Raji (cell line): Measurements from ENCODE around the gene C3orf70.

Experiments used
- POLR2A ChIP-seq: IDR thresholded peaks from 2 replicates; pipeline ENCODE4 v1.6.1; 2011; ENCODE audit warnings: low read depth, low read length, control low read depth; ENCODE audit not compliant: insufficient read depth

C3orf70 gene

GRCh38 chr3:185155678-185156077, 2.8 kb upstream of the C3orf70 start:
- no peak for TF ChIP-seq POLR2A

GRCh38 chr3:185153861-185154629, 1.2 kb upstream of the C3orf70 start:
- no peak for TF ChIP-seq POLR2A

- TF ChIP-seq POLR2A = no peak
These were observed 411 bp upstream of the C3orf70 start for GRCh38 chr3:185153171-185153771.

- TF ChIP-seq POLR2A = no peak
These were observed 873 bp downstream of the C3orf70 start for GRCh38 chr3:185151964-185152409.

- no peak for TF ChIP-seq POLR2A
These were observed 1.5 kb downstream of the C3orf70 start for GRCh38 chr3:185151101-185151963.

GRCh38 chr3:185150561-185150960, 2.3 kb downstream of the C3orf70 start:
- no peak for TF ChIP-seq POLR2A

GRCh38 chr3:185149591-185149990, 3.3 kb downstream of the C3orf70 start:
- TF ChIP-seq POLR2A = no peak

GRCh38 chr3:185145511-185145910, 7.3 kb downstream of the C3orf70 start:
- TF ChIP-seq POLR2A = no peak

GRCh38 chr3:185144784-185145183, 8.1 kb downstream of the C3orf70 start:
- TF ChIP-seq POLR2A = no peak

- TF ChIP-seq POLR2A = no peak
These were observed 15.0 kb downstream of the C3orf70 start for GRCh38 chr3:185137821-185138220.

GRCh38 chr3:185134509-185134908, 18.4 kb downstream of the C3orf70 start:
- no peak for TF ChIP-seq POLR2A

GRCh38 chr3:185131602-185132256, 21.1 kb downstream of the C3orf70 start:
- TF ChIP-seq POLR2A = no peak

- no peak for TF ChIP-seq POLR2A
These were observed 23.8 kb downstream of the C3orf70 start for GRCh38 chr3:185129083-185129482.

- no peak for TF ChIP-seq POLR2A
These were observed 26.7 kb downstream of the C3orf70 start for GRCh38 chr3:185126201-185126600.

- no peak for TF ChIP-seq POLR2A
These were observed 32.7 kb downstream of the C3orf70 start for GRCh38 chr3:185120126-185120525.
